ENCODE results near the gene COL3A1.

COL3A1 gene

DNA sequence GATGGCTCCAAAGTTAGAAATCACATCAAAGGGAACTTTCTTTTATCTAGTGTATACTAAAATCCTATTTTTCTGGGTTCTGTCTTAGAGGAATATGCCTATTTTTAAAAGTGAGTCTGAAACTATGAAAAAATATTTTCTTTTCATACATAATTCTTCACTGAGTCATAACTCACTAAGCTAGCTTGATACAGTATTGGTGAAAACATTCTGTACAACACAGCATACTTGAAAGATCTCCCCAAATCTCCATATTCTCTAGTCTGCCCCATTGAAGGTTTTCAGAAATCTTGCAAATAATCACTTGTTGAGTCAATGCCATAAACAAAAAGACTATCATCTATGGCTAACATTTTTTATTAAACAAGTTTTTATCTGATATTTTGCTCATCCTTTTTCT, 44.5 kb downstream of the COL3A1 start:
- no peak for DNase-seq

DNA sequence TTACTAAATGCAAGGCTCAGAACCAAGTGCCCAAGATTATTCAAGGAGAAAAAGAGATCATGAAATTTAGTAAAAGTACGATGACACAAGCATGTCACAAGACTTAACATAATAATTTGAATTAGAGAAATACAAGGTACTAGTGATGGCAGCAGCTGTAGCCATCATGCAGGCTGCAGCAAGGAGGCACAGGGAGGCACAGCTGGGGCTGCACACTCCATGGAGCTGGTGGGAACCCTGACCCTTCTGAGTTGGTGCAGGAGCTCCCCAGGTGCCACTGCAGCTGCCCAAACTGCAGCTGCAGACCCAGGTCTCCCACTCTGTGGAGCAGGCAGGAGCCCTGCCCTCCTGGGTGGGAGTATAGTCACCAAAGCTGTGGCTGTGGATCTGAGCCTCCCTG, 46.0 kb downstream of the COL3A1 start:
- no peak for DNase-seq

- DNase-seq = no peak
These were observed 47.9 kb downstream of the COL3A1 start for GRCh38 chr2:189022053-189022481.

GRCh38 chr2:189022492-189022891, 48.3 kb downstream of the COL3A1 start:
- DNase-seq = no peak

GRCh38 chr2:189024901-189025618, 50.9 kb downstream of the COL3A1 start:
- no peak for DNase-seq

GRCh38 chr2:189037518-189037917, 63.3 kb downstream of the COL3A1 start:
- DNase-seq = no peak

DNA sequence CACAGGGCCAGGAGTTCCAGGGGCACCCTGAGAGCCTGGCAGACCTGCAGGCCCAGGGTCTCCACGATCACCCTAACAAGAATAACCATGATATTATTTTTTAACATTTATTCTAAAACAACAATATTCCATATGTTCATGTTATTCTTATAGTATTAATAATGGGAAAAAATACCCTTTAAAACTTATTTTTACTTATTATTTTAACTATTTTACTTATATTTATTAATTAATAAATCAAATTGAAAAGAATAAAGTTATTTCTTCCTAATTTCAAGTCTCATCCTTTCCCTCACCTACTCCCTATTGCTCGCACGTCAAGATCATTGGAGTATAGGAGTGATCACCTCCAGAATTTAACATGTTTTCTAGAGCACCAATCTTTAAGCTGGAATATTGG, 71.7 kb downstream of the COL3A1 start:
- DNase-seq = no peak

DNA sequence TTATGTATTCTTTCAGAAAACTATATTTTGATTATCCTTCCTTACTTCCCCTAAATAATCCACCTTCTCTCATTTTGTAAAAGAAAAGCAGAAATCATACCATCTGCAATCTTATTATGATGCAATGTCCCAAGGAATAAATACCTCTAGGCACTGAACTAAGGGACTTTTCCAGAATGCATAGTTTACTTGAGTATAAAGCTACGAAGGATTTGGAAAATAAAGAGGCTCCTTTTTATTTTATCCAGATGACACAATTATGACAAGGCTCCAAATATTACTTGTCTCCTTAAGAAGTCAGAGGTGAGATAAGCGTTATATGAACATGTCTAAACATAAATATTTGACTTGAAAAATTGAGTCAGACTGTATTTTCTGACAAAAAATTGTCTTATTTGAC, 72.1 kb downstream of the COL3A1 start:
- no peak for DNase-seq

- no peak for DNase-seq
These were observed 73.2 kb downstream of the COL3A1 start for GRCh38 chr2:189047171-189047888.

DNA sequence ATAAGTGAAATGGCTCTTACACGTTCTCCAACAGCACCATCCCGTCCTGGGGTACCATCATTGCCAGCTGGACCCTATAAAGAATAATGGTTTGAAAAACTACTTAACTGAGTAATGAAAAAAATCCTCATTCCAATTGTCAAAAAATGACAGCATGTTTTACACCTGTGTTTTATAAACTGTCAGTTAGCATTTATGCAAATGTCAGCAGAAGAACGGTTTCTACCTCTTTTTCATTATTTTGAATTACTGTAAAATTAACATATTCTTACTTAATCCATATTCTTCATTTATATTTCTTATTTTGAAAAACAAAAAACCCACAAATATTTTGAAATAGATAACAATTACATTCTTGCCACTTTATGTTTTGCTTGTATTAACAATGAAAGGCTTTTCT, 74.0 kb downstream of the COL3A1 start:
- DNase-seq = no peak

DNA sequence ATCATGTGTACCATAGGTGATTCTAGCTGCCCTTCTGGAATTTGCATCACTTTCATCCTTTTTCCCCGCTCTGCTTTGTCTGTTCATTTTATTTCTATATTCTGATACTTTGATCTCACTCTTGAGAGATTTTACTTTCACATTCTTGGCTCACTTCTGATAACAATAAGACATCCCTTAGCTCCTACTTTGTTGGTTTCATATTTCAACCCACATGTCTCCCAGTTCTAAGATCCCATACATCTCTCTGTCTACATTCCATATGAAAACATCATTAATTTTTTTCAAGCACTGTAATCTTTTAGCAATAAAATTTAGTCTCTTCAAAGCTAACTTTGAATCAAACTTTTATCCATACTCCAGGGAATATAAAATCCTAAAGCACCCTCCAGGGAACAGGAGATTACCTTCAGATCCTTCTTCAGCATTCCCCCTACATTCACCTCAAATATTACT, 75.6 kb downstream of the COL3A1 start:
- no peak for DNase-seq

- no peak for DNase-seq
These were observed 76.1 kb downstream of the COL3A1 start for GRCh38 chr2:189050165-189050712.

GRCh38 chr2:189056200-189057106, 82.3 kb downstream of the COL3A1 start:
- no peak for DNase-seq

DNA sequence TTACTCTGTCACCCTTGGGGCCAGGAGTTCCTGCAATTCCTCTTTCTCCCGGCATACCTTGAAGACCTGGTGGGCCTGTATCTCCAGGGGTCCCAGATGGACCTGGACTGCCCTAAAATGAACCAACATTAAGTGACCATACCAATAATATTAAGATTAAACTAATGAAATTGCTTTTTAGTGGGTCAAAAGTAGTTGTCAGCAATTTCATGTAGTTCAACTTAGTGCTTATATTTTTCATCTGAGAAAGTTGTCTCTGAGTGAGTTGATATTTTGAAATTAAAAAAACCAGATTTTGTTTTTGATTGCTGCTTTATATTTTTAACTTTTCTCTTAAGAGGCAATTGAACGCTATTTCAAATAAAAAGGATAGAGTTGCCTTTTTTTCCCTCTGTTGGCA, 83.1 kb downstream of the COL3A1 start:
- no peak for DNase-seq

DNA sequence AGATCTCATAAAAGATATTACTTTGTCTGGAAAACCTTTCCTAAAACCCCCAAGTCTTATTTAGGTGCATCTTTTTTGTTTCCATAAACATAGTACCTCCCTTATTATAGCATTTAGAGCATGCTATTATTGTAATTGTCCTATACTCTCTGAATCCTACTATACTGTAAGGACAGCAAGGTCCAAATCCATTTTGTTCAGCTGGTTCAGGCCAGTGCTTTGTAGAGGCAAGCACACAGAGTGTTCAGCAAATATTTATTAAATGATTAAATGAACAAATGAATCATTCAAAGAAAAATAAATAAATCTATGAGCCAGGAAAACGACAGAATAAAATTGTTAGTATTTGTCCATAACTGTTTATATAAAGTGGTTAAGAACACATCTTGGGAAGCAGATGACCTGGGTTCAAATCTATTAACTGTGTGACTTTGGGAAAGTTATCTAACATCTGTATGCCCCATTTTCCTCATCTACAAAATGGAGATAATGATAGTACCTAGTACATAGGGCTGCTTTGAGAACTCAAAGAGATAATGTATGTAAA, 86.0 kb downstream of the COL3A1 start:
- no peak for DNase-seq
